CD8-positive, alpha-beta memory T cell (primary cell): ENCODE results near the gene KIAA1671. TPM values are rescaled to one million over a fixed set of nuclear protein-coding genes. Genes with fewer than 3 reads are reported as not detected.

Experiments
- CTCF ChIA-PET: fragments of 350-600 bp; sonication (Branson Sonifier 250); formaldehyde crosslinking; loops from one replicate; lab custom pipeline; 2021; ENCODE audit warnings: antibody characterized with exemption; lab: Charles Lee
- POLR2A ChIA-PET: fragments of 350-600 bp; sonication (Branson Sonifier 250); formaldehyde crosslinking; loops from one replicate; lab custom pipeline; 2021; ENCODE audit warnings: antibody characterized with exemption; lab: Charles Lee
- DNase-seq, 5 donors: peaks; one replicate each; pipeline versions ENCODE4 v3.0.0 to v3.0.0-alpha.2; 2020 to 2022; ENCODE audit warnings: mixed read lengths in 1 of 5
- H3K27ac ChIP-seq: one replicate; pipeline ENCODE4 v1.7.0; 2013; ENCODE audit warnings: low read depth, mild to moderate bottlenecking, low read length, moderate library complexity
- H3K27me3 ChIP-seq: 2 replicates; pipeline ENCODE4 v1.7.0; 2013; ENCODE audit warnings: low read length, mild to moderate bottlenecking; ENCODE audit not compliant: insufficient read depth, poor library complexity, severe bottlenecking
- H3K36me3 ChIP-seq: 2 replicates; pipeline ENCODE4 v1.7.0; 2013; ENCODE audit warnings: mild to moderate bottlenecking, low read length, moderate library complexity; ENCODE audit not compliant: insufficient read depth
- H3K4me1 ChIP-seq: 2 replicates; pipeline ENCODE4 v1.7.0; 2013; ENCODE audit warnings: mild to moderate bottlenecking, low read length, moderate library complexity; ENCODE audit not compliant: insufficient read depth
- H3K4me3 ChIP-seq: 2 replicates; pipeline ENCODE4 v1.7.0; 2013; ENCODE audit warnings: mild to moderate bottlenecking, low read length
- H3K9me3 ChIP-seq: 2 replicates; pipeline ENCODE4 v1.7.0; 2013; ENCODE audit warnings: mild to moderate bottlenecking, low read length
- H3K27ac Mint-ChIP-seq, 8 donors: one replicate each; pipeline ENCODE4 v1.8.0; 2020 to 2021; ENCODE audit warnings: mixed read lengths in 8 of 8, mild to moderate bottlenecking in 6 of 8, inconsistent platforms in 3 of 8, moderate library complexity in 3 of 8
- H3K27me3 Mint-ChIP-seq, 2 donors: one replicate each; pipeline ENCODE4 v1.8.0; 2020 to 2021; ENCODE audit warnings: mixed read lengths in 2 of 2, mild to moderate bottlenecking in 1 of 2, moderate library complexity in 1 of 2
- H3K36me3 Mint-ChIP-seq, 3 donors: one replicate each; pipeline ENCODE4 v1.8.0; 2020 to 2021; ENCODE audit warnings: mixed read lengths in 3 of 3, inconsistent platforms in 1 of 3, mild to moderate bottlenecking in 1 of 3
- H3K4me1 Mint-ChIP-seq, 3 donors: one replicate each; pipeline ENCODE4 v1.8.0; 2020 to 2021; ENCODE audit warnings: mixed read lengths in 3 of 3, inconsistent platforms in 1 of 3, mild to moderate bottlenecking in 1 of 3
- H3K4me3 Mint-ChIP-seq, 7 donors: one replicate each; pipeline ENCODE4 v1.8.0; 2020 to 2021; ENCODE audit warnings: mixed read lengths in 7 of 7, mild to moderate bottlenecking in 6 of 7, moderate library complexity in 4 of 7, inconsistent platforms in 2 of 7
- H3K9me3 Mint-ChIP-seq, 5 donors: one replicate each; pipeline ENCODE4 v1.8.0; 2020 to 2022; ENCODE audit warnings: mixed read lengths in 5 of 5, mild to moderate bottlenecking in 3 of 5, moderate library complexity in 2 of 5, inconsistent platforms in 1 of 5
- polyA plus RNA-seq: library from polyadenylated mRNA; unstranded; fragments of 300-500 nt; fragmentation: Illumina TruSeq; gene quantifications from one replicate; pipeline ENCODE4 v1.2.3, GENCODE V29; 2021
- total RNA-seq, 2 experiments: library from RNA; stranded (reverse); gene quantifications; one replicate each; pipeline ENCODE4 v1.2.3, GENCODE V29; 2021

The KIAA1671 gene
- total and polyA plus RNA-seq, 3 experiments from 2014 or later: 2.6 to 14.7 (median 13.8) TPM

- ChIA-PET POLR2A (no interaction called here), CTCF (interaction anchor here (1.3 kb wide), 1 partner anchor 10 kb away, joined by 4 read pairs; no protein-coding TSS in a partner anchor)
- Mint-ChIP-seq H3K4me1 (peaks cover 0 to 1% (median 0%) of the 10 kb centered on the region in 3 donors), H3K4me3 (no peak overlapping the region), H3K36me3 (no peaks in the 10 kb centered on the region), H3K27ac (no peak overlapping the region), H3K9me3 (peaks cover 0 to 3% (median 0%) of the 10 kb centered on the region in 5 donors), H3K27me3 (peaks cover 29% of the 10 kb centered on the region in 2 donors)
- no peak for DNase-seq
- Histone ChIP-seq H3K4me1 (no peaks in the 10 kb centered on the region), H3K4me3 (no peak overlapping the region), H3K27ac (no peak overlapping the region), H3K9me3 (no peaks in the 10 kb centered on the region), H3K27me3 (no peaks in the 10 kb centered on the region), H3K36me3 (no peaks in the 10 kb centered on the region)
These were observed 24.2 kb upstream of the KIAA1671 start for GRCh38 chr22:24928322-24928721.

- Histone ChIP-seq H3K4me1 (no peaks in the 10 kb centered on the region), H3K9me3 (no peaks in the 10 kb centered on the region), H3K27me3 (no peaks in the 10 kb centered on the region), H3K27ac (no peak overlapping the region), H3K36me3 (no peaks in the 10 kb centered on the region), H3K4me3 (no peak overlapping the region)
- Mint-ChIP-seq H3K27ac (no peak overlapping the region), H3K4me1 (peaks cover 0 to 1% (median 0%) of the 10 kb centered on the region in 3 donors), H3K4me3 (no peak overlapping the region), H3K36me3 (no peaks in the 10 kb centered on the region), H3K9me3 (peaks cover 0 to 3% (median 0%) of the 10 kb centered on the region in 5 donors), H3K27me3 (peaks cover 29 to 31% of the 10 kb centered on the region in 2 donors)
- POLR2A ChIA-PET: no interaction called here
- DNase-seq: no peak
- CTCF ChIA-PET: no interaction called here
These were observed 21.8 kb upstream of the KIAA1671 start for GRCh38 chr22:24930678-24931077.

GRCh38 chr22:24935771-24936483 lies 16.6 kb upstream of the KIAA1671 start:
- H3K4me3 ChIP-seq: no peak overlapping the region
- ChIA-PET POLR2A (no interaction called here), CTCF (interaction anchor here (3.8 kb wide), 1 partner anchor 114 kb away, joined by 26 read pairs; no protein-coding TSS in a partner anchor)
- peaks cover 5% of the 10 kb centered on the region for H3K27me3 ChIP-seq
- H3K27ac ChIP-seq: no peak overlapping the region
- no peak for DNase-seq
- Mint-ChIP-seq H3K4me1 (no peaks in the 10 kb centered on the region), H3K4me3 (no peak overlapping the region), H3K9me3 (no peaks in the 10 kb centered on the region), H3K36me3 (no peaks in the 10 kb centered on the region), H3K27ac (no peak overlapping the region), H3K27me3 (peaks cover 11 to 21% of the 10 kb centered on the region in 2 donors)
- H3K36me3 ChIP-seq: no peaks in the 10 kb centered on the region
- no peaks in the 10 kb centered on the region for H3K4me1 ChIP-seq
- no peaks in the 10 kb centered on the region for H3K9me3 ChIP-seq

- Mint-ChIP-seq H3K9me3 (no peaks in the 10 kb centered on the region), H3K36me3 (no peaks in the 10 kb centered on the region), H3K4me3 (no peak overlapping the region), H3K4me1 (no peaks in the 10 kb centered on the region), H3K27ac (no peak overlapping the region), H3K27me3 (peaks cover 7 to 15% of the 10 kb centered on the region in 2 donors)
- Histone ChIP-seq H3K36me3 (no peaks in the 10 kb centered on the region), H3K9me3 (no peaks in the 10 kb centered on the region), H3K4me1 (no peaks in the 10 kb centered on the region), H3K4me3 (no peak overlapping the region), H3K27ac (no peak overlapping the region), H3K27me3 (peaks cover 5% of the 10 kb centered on the region)
- CTCF ChIA-PET: interaction anchor here (2.2 to 3.8 kb wide), 2 partner anchors 113 to 117 kb away, joined by 7 to 26 read pairs; no protein-coding TSS in a partner anchor
- POLR2A ChIA-PET: no interaction called here
- DNase-seq: no peak
These were observed 15.4 kb upstream of the KIAA1671 start for GRCh38 chr22:24937114-24937513.

GRCh38 chr22:24938741-24939341 lies 13.7 kb upstream of the KIAA1671 start:
- H3K27me3 ChIP-seq: peaks cover 5% of the 10 kb centered on the region
- Mint-ChIP-seq H3K27me3 (peaks cover 8 to 11% of the 10 kb centered on the region in 2 donors), H3K27ac (no peak overlapping the region), H3K4me3 (no peak overlapping the region), H3K9me3 (no peaks in the 10 kb centered on the region), H3K4me1 (no peaks in the 10 kb centered on the region), H3K36me3 (no peaks in the 10 kb centered on the region)
- H3K4me3 ChIP-seq: no peak overlapping the region
- ChIA-PET POLR2A (no interaction called here), CTCF (interaction anchor here (0.8 to 3.8 kb wide), 8 partner anchors 8 to 233 kb away, joined by 3 to 26 read pairs (median 4); no protein-coding TSS in a partner anchor)
- DNase-seq: peak in 3 of 5 donors; percentile 10 to 32 (median 28)
- no peaks in the 10 kb centered on the region for H3K4me1 ChIP-seq
- H3K9me3 ChIP-seq: no peaks in the 10 kb centered on the region
- no peak overlapping the region for H3K27ac ChIP-seq
- no peaks in the 10 kb centered on the region for H3K36me3 ChIP-seq

GRCh38 chr22:24942301-24942700 lies 10.2 kb upstream of the KIAA1671 start:
- POLR2A ChIA-PET: no interaction called here
- DNase-seq: no peak
- no peaks in the 10 kb centered on the region for H3K4me1 Mint-ChIP-seq
- no peaks in the 10 kb centered on the region for H3K9me3 ChIP-seq
- H3K4me1 ChIP-seq: no peaks in the 10 kb centered on the region
- H3K27me3 Mint-ChIP-seq: peaks cover 9 to 30% of the 10 kb centered on the region in 2 donors
- H3K4me3 Mint-ChIP-seq: no peak overlapping the region
- H3K36me3 Mint-ChIP-seq: no peaks in the 10 kb centered on the region
- CTCF ChIA-PET: interaction anchor here (1.3 kb wide), 1 partner anchor 11 kb away, joined by 3 read pairs; no protein-coding TSS in a partner anchor
- H3K27me3 ChIP-seq: peaks cover 5% of the 10 kb centered on the region
- no peak overlapping the region for H3K4me3 ChIP-seq
- H3K9me3 Mint-ChIP-seq: no peaks in the 10 kb centered on the region
- H3K27ac Mint-ChIP-seq: no peak overlapping the region
- no peaks in the 10 kb centered on the region for H3K36me3 ChIP-seq
- no peak overlapping the region for H3K27ac ChIP-seq

- Mint-ChIP-seq H3K4me1 (no peaks in the 10 kb centered on the region), H3K36me3 (no peaks in the 10 kb centered on the region), H3K4me3 (no peak overlapping the region), H3K27ac (no peak overlapping the region), H3K27me3 (peaks cover 14 to 46% of the 10 kb centered on the region in 2 donors), H3K9me3 (no peaks in the 10 kb centered on the region)
- H3K27me3 ChIP-seq: no peaks in the 10 kb centered on the region
- ChIA-PET POLR2A (no interaction called here), CTCF (no interaction called here)
- no peaks in the 10 kb centered on the region for H3K9me3 ChIP-seq
- H3K4me1 ChIP-seq: no peaks in the 10 kb centered on the region
- H3K27ac ChIP-seq: no peak overlapping the region
- no peaks in the 10 kb centered on the region for H3K36me3 ChIP-seq
- no peak overlapping the region for H3K4me3 ChIP-seq
- no peak for DNase-seq
These were observed 8.1 kb upstream of the KIAA1671 start for GRCh38 chr22:24944217-24944937.
